H4 (cell line): Measurements from ENCODE around the gene KY. TPM values are rescaled to one million over a fixed set of nuclear protein-coding genes. Genes with fewer than 3 reads are reported as not detected.
A peak's percentile ranks its signal among the peaks of the same experiment; 100 is the strongest.
"Not testable (repeated sequence)": the region's sequence is repeated elsewhere in the genome, so short reads cannot be mapped to it uniquely, and the experiment has no call there.

Source experiments
- DNase-seq: peaks from one replicate; pipeline ENCODE4 v3.0.0-alpha.2; 2015; ENCODE audit warnings: low spot score
- total RNA-seq: library from RNA; depleted of rRNA; stranded (reverse); fragments of >200 nt; shearing (Covaris generic); gene quantifications from 2 replicates; pipeline ENCODE4 v1.2.3, GENCODE V29; 2014

Gene KY
- total RNA-seq, 1 experiment from 2014 or later, result 0.04 TPM

DNA sequence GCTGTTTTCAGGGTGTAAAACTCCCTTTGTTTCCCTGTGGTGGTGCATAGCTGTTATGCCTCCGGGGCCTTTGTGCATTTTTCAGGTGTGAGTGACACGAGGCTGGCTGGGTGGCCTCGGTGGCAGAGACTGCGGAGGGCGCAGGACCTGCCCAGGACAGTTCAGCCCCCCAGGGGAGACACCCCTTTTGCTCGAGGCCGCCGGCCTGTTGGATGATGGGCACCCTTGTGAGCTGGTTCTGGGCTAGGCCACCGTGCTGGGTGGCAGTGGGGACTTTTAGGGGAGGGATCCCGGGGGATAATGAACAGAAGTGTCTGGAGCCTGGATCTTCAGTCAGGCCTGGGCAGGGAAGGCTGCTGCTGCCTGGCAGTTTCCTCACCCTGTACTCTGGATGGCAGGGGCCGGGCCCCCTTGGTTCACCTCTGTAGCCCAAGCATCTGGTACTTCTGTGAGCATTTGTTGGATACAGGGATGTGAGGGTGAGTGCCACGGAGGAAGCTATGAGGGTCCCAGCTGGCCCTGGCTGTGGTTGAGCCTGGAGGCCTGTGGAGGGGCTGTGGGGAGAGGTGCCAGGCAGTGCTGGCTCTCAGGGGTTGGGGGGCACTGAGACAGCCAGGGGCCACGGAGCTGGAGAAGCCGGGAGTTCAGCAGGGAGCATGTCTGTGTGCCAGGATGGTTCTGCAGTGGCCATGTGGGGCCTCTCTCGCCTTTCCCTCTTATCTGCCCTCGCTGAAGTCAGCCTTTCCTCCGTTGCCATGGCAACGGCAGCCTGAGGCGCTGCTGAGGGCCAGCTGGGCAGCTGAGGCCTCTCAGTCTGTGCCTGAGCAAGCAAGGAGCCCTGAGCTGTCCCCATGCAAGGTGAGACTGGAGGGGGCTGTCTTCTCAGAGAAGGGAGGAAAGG lies 49.0 kb downstream of the KY start:
- DNase-seq, result peak; percentile 46

GRCh38 chr3:134600685-134601463 lies 49.9 kb downstream of the KY start:
- DNase-seq, result peak; percentile 53

- DNase-seq, result peak; percentile 40
These were observed 50.6 kb downstream of the KY start for GRCh38 chr3:134600206-134600605.

DNA sequence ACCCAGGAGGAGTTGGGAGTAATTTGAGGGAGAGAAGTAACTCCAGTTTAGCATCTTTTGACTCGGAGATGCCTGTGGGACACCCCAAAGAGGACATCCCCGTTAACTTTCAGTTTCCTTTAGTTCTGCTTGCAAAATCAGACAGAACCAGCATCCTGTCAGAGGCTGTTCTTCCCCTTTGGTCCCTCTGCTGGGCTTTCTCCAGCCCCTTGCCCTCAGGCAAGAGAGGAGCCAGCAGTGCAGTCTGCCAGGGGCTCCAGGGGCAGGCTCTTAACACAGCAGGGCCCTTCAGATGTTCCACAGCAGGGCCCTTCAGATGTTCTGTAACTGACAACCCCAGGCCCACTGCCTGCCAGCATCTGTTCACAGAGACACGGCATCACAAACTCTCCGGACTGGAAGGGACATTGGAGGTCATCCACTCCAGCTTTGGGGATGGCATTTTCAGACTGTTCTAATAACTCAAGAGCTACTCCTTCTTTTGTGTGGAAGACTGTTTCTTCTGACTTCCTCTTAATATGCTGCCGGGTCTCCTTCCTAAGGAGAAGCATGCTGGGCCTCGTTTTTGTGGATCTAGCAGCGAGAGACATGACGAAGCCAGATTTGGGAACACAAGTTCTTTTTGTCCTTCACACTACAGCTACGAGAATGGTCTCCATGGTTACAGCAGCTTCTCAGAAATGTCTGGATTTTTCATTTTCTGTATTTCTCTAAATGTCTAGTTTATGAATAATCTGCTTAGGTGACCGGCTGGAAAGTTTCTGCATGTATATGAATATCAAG lies 51.9 kb downstream of the KY start:
- DNase-seq, result no peak

GRCh38 chr3:134597390-134597970 lies 53.3 kb downstream of the KY start:
- no peak for DNase-seq

- DNase-seq, result not testable (repeated sequence)
These were observed 55.8 kb downstream of the KY start for GRCh38 chr3:134594986-134595385.

GRCh38 chr3:134594331-134594741 lies 56.5 kb downstream of the KY start:
- DNase-seq, result no peak

DNA sequence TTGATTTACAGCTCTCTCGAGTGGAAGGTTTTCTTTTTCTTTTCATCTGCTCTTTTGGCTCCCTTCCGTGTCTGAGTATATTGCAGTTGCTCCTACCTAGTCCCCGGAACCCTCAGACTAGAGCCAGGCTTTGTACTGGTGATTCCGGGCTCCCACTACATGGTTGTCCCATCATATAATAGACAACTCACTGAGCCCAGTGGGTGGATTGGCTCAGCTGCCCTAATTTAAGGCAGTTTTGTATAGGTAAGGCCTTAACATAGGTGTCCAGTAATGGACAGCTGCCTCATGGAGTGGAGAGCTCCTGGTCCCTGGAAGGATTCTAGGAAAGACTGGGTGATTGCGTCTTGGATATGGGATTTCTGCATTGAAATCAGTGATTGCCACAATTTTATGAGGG lies 58.0 kb downstream of the KY start:
- no peak for DNase-seq

DNA sequence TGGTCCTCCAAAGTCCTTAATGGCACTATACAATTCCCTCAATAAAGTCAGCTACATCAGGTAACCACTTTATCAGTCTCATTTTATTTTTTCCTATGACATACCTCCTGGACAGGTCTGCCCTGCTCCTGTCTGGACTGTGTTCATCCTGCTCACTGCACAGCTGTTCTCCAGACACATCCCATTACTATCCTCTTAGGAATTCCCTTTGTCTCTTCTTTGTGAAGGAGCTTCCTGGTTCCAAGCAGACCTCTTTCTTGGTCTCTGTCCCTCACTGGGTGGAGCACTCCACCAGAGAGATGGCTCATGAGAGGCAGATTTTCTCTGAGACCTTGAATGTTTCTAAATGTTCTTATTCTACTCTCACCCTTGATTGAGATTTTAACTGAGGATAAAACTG lies 60.1 kb downstream of the KY start:
- DNase-seq, result no peak

- DNase-seq, result no peak
These were observed 71.6 kb downstream of the KY start for GRCh38 chr3:134579141-134579665.

- no peak for DNase-seq
These were observed 74.0 kb downstream of the KY start for GRCh38 chr3:134576831-134577230.

DNA sequence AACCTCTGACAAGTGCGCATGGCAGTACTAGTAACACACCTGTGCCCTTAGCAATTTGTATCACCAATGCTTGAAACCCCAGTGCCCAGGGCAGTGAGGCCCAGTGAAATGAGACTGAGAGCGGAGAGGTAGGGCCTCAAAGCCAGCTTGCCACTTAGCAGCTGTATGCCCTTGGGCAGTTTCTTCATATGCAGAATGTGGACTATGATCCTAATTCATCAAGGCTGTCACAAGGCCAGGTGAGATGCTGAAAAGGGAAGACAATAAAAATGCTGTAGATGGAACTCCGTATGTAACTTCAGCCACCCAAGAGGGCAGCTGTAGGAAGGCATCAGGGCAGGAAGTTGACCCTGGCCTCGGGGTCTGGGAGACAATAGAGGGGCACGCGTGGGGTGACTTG lies 74.4 kb downstream of the KY start:
- DNase-seq, result no peak

DNA sequence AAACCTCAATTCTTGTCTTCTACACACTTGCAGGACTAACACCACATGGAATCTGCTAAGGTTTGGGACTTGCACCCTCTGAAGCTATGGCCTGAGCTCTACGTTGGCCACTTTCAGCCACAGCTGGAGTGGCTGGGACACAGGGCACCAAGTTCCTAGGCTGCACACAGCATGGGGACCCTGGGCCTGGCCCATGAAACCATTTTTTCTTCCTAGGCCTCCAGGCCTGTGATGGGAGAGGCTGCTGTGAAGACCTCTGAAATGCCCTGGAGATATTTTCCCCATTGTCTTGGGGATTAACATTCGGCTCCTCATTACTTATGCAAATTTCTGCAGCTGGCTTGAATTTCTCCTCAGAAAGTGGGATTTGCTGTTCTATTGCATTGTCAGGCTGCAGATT lies 80.9 kb downstream of the KY start:
- DNase-seq, result not testable (repeated sequence)

- no peak for DNase-seq
These were observed 82.0 kb downstream of the KY start for GRCh38 chr3:134568790-134569189.

DNA sequence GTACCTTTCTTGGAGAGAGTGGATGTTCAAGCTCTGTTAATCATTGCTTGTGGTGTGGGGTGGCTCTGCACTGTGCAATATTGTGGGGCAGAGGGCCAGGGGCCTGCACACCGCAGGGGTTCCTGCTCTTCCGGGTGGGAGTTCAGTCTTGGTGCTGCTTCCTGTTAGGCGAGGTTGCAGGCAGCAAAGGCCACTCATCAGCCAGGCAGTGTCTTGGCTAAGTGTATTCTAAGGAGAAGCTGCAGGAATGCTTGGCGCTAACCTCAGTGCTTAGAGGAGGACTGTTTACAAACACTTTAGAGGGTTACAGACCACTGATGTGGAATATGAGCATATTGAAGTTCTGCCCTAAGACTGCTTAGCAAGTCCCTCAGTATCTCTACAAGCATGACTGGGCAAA lies 83.2 kb downstream of the KY start:
- DNase-seq, result peak; percentile 9

GRCh38 chr3:134564991-134565390 lies 85.8 kb downstream of the KY start:
- DNase-seq, result no peak

DNA sequence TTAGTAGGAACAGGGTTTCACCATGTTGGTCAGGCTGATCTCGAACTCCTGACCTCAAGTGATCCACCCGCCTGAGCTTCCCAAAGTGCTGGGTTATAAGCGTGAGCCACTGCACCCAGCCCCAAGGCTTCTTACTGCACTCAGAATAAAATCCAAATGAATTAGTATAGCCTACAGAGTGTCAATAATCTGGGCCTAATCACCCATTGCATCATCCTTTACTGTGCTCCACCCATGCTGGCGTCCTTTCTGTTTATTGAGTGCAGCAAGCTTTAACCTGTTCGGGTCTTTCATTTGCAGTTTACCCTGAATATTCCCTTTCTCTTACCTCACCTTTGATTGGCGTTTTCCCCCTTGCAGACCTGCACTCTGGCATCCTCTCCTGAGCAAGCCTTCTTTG lies 87.2 kb downstream of the KY start:
- DNase-seq, result no peak

DNA sequence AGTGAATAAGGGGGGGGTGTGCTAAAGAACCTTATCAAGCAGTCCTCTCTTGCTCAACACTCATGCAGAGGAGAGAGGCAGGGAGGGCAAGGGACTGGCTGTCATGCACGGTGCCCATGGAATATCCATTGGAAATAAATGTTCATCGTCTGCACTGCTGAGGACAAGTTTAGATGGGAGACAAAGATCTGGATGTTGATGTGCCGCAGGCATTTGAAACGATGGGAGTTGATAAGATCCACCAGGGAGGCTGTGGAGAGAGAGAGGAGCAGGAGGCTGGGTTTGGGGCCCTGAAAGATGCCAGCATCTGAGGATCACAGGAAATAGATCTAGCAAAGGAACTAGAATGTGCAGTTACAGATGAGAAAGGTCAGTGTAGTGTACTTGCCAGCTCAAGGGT lies 88.8 kb downstream of the KY start:
- no peak for DNase-seq

GRCh38 chr3:134559591-134559990 lies 91.2 kb downstream of the KY start:
- no peak for DNase-seq
